Kidney (tissue), 14 donors: Measurements from ENCODE around the gene RSPH1. TPM values are rescaled to one million over a fixed set of nuclear protein-coding genes. Genes with fewer than 3 reads are reported as not detected.

ENCODE experiments used
- DNase-seq, 5 donors: peaks; one replicate each; pipeline ENCODE4 v3.0.0-alpha.2; 2013 to 2020
- FAIRE-seq: peaks from 2 replicates; lab custom pipeline; 2012; peaks lifted over from hg19 to GRCh38; lab: Jason Lieb, UNC
- H3K27ac ChIP-seq, 2 donors: one replicate each; pipeline ENCODE4 v1.7.0; 2013; ENCODE audit warnings: low read depth in 2 of 2, low read length in 2 of 2, inconsistent platforms in 1 of 2
- H3K27me3 ChIP-seq: one replicate; pipeline ENCODE4 v1.7.1; 2013; ENCODE audit warnings: low read length, inconsistent platforms; ENCODE audit not compliant: control insufficient read depth, insufficient read depth
- H3K36me3 ChIP-seq, 3 donors: one replicate each; pipeline versions ENCODE4 v1.7.0 to v1.7.1; 2013; ENCODE audit warnings: low read length in 3 of 3, control low read depth in 1 of 3, inconsistent platforms in 1 of 3; ENCODE audit not compliant: insufficient read depth in 3 of 3, control insufficient read depth in 2 of 3
- H3K4me1 ChIP-seq, 3 donors: one replicate each; pipeline versions ENCODE4 v1.7.0 to v1.7.1; 2013; ENCODE audit warnings: low read length in 3 of 3, inconsistent platforms in 1 of 3, low read depth in 1 of 3; ENCODE audit not compliant: control insufficient read depth in 2 of 3, insufficient read depth in 2 of 3
- H3K4me3 ChIP-seq, 3 donors: one replicate each; pipeline versions ENCODE4 v1.7.0 to v1.8.1; 2013; ENCODE audit warnings: low read length in 3 of 3, control low read depth in 1 of 3, inconsistent platforms in 1 of 3
- H3K9ac ChIP-seq, 3 donors: one replicate each; pipeline versions ENCODE4 v1.7.0 to v1.7.1; 2013; ENCODE audit warnings: low read length in 3 of 3, control low read depth in 1 of 3, inconsistent platforms in 1 of 3
- H3K9me3 ChIP-seq, 3 donors: one replicate each; pipeline versions ENCODE4 v1.7.0 to v1.7.1; 2013; ENCODE audit warnings: low read length in 3 of 3, control low read depth in 1 of 3, inconsistent platforms in 1 of 3; ENCODE audit not compliant: control insufficient read depth in 2 of 3, insufficient read depth in 1 of 3
- CTCF ChIP-seq: IDR thresholded peaks from 3 replicates; pipeline ENCODE4 v1.5.1; 2012; ENCODE audit warnings: mild to moderate bottlenecking, moderate library complexity, borderline replicate concordance; ENCODE audit not compliant: insufficient read depth; ENCODE audit errors: extremely low read depth
- intact Hi-C: fragments of 100-400 bp; cut with DNase I; formaldehyde crosslinking; loops from one replicate; pipeline ENCODE4 v1.11.1; 2022
- polyA plus RNA-seq: library from polyadenylated mRNA; stranded (reverse); fragments of 350-450 nt; fragmentation: Illumina TruSeq; extraction: RNeasy Lipid Tissue Mini Kit (QIAGEN cat#74804); gene quantifications from one replicate; pipeline ENCODE4 v1.2.3, GENCODE V29; 2014; ENCODE audit warnings: low read depth, low replicate concordance; ENCODE audit not compliant: insufficient read depth
- total RNA-seq: library from RNA; stranded (reverse); fragmentation: NEBNext Ultra II Directional; extraction: Animal tissue kit (Norgen Biotek cat#: 25700); gene quantifications from one replicate; pipeline ENCODE4 v1.2.1, GENCODE V29; 2021
- donor health status: control.
- donor health status: control.
- donor health status: control.
- donor health status: control.
- donor health status: control.
- donor health status: DM: yes; HTN: yes; CAD: no.
- donor health status: Normal renal cell carcinoma (clear cell type).

RSPH1 gene
- total and polyA plus RNA-seq, 2 donors from 2014 or later = 12.0 to 13.0 TPM

- Histone ChIP-seq H3K9ac (no peak overlapping the region), H3K27me3 (no peaks in the 10 kb centered on the region), H3K9me3 (peaks cover 0 to 12% (median 5%) of the 10 kb centered on the region in 3 donors), H3K27ac (no peak overlapping the region), H3K36me3 (no peaks in the 10 kb centered on the region), H3K4me3 (no peak overlapping the region), H3K4me1 (no peaks in the 10 kb centered on the region)
- intact Hi-C loops = no loop called here
- no peak for TF ChIP-seq CTCF
- no peak for FAIRE-seq
- peak in 1 of 5 donors; percentile 15 for DNase-seq
Observed at GRCh38 chr21:42433946-42434551, 62.0 kb downstream of the RSPH1 start.

GRCh38 chr21:42432695-42433094 is 63.3 kb downstream of the RSPH1 start:
- H3K27me3 ChIP-seq = no peaks in the 10 kb centered on the region
- peaks cover 0 to 12% (median 5%) of the 10 kb centered on the region in 3 donors for H3K9me3 ChIP-seq
- H3K9ac ChIP-seq = no peak overlapping the region
- no peaks in the 10 kb centered on the region for H3K36me3 ChIP-seq
- FAIRE-seq (no peak), DNase-seq (no peak)
- no peak overlapping the region for H3K4me3 ChIP-seq
- TF ChIP-seq CTCF = no peak
- intact Hi-C loops = no loop called here
- no peaks in the 10 kb centered on the region for H3K4me1 ChIP-seq
- no peak overlapping the region for H3K27ac ChIP-seq

- DNase-seq (peak in 1 of 5 donors; percentile 35), FAIRE-seq (no peak)
- H3K9ac ChIP-seq = no peak overlapping the region
- peaks cover 0 to 12% (median 5%) of the 10 kb centered on the region in 3 donors for H3K9me3 ChIP-seq
- H3K4me3 ChIP-seq = no peak overlapping the region
- H3K27ac ChIP-seq = no peak overlapping the region
- no peaks in the 10 kb centered on the region for H3K27me3 ChIP-seq
- intact Hi-C loops = no loop called here
- no peak for TF ChIP-seq CTCF
- H3K4me1 ChIP-seq = no peaks in the 10 kb centered on the region
- no peaks in the 10 kb centered on the region for H3K36me3 ChIP-seq
Observed at GRCh38 chr21:42431196-42431595, 64.8 kb downstream of the RSPH1 start.
